DND-41 (cell line): ENCODE data around the gene RYR3.

ENCODE experiments used
- CTCF ChIP-seq: IDR thresholded peaks from 2 replicates; pipeline ENCODE4 v1.5.1; 2012; ENCODE audit warnings: borderline replicate concordance, low read length, moderate library complexity, mild to moderate bottlenecking; ENCODE audit not compliant: poor library complexity, severe bottlenecking; ENCODE audit errors: extremely low read depth
- EZH2 ChIP-seq: IDR thresholded peaks from 3 replicates; pipeline ENCODE4 v1.6.1; 2012; ENCODE audit warnings: borderline replicate concordance, low read depth, mild to moderate bottlenecking, moderate library complexity, low read length, inconsistent platforms; ENCODE audit not compliant: severe bottlenecking

- TF ChIP-seq CTCF: no peak
- no peak for TF ChIP-seq EZH2
Observed at GRCh38 chr15:33722005-33722672, 411.4 kb downstream of the RYR3 start.
